ENCODE results near the gene BRS3. TPM values are rescaled to one million over a fixed set of nuclear protein-coding genes. Genes with fewer than 3 reads are reported as not detected.

The BRS3 gene
- total RNA-seq, 1 donor from 2014 or later: not detected

GRCh38 chrX:136525738-136526606 lies 38.2 kb downstream of the BRS3 start:
- Histone ChIP-seq H3K4me1 (ENCODE audit: control insufficient read depth in 3 of 3, insufficient read depth in 3 of 3, low read length in 3 of 3) (peaks cover 5 to 15% (median 12%) of the 10 kb centered on the region in 3 donors), H3K4me3 (ENCODE audit: low read length in 3 of 3) (peak overlapping the region in 1 of 3 donors; percentile 13), H3K36me3 (ENCODE audit: control insufficient read depth in 3 of 3, insufficient read depth in 3 of 3, low read length in 3 of 3) (no peaks in the 10 kb centered on the region), H3K9ac (ENCODE audit: low read depth in 1 of 3, low read length in 3 of 3) (peak overlapping the region in 1 of 3 donors; percentile 25), H3K9me3 (ENCODE audit: control insufficient read depth in 3 of 3, low read length in 3 of 3) (no peaks in the 10 kb centered on the region), H3K27ac (ENCODE audit: low read depth, low read length) (peak overlapping the region; percentile 59), H3K27me3 (ENCODE audit: control insufficient read depth in 3 of 3, insufficient read depth in 3 of 3, low read length in 3 of 3) (peaks cover 0 to 4% (median 0%) of the 10 kb centered on the region in 3 donors)

- H3K4me1 ChIP-seq (ENCODE audit: control insufficient read depth in 3 of 3, insufficient read depth in 3 of 3, low read length in 3 of 3): peaks cover 5 to 15% (median 12%) of the 10 kb centered on the region in 3 donors
- no peaks in the 10 kb centered on the region for H3K9me3 ChIP-seq (ENCODE audit: control insufficient read depth in 3 of 3, low read length in 3 of 3)
- H3K4me3 ChIP-seq (ENCODE audit: low read length in 3 of 3): no peak overlapping the region
- no peak overlapping the region for H3K27ac ChIP-seq (ENCODE audit: low read depth, low read length)
- no peaks in the 10 kb centered on the region for H3K27me3 ChIP-seq (ENCODE audit: control insufficient read depth in 3 of 3, insufficient read depth in 3 of 3, low read length in 3 of 3)
- no peak overlapping the region for H3K9ac ChIP-seq (ENCODE audit: low read depth in 1 of 3, low read length in 3 of 3)
- no peaks in the 10 kb centered on the region for H3K36me3 ChIP-seq (ENCODE audit: control insufficient read depth in 3 of 3, insufficient read depth in 3 of 3, low read length in 3 of 3)
Observed at GRCh38 chrX:136528645-136529315, 41.0 kb downstream of the BRS3 start.

- Histone ChIP-seq H3K9me3 (ENCODE audit: control insufficient read depth in 3 of 3, low read length in 3 of 3) (no peaks in the 10 kb centered on the region), H3K4me3 (ENCODE audit: low read length in 3 of 3) (no peak overlapping the region), H3K9ac (ENCODE audit: low read depth in 1 of 3, low read length in 3 of 3) (no peak overlapping the region), H3K27ac (ENCODE audit: low read depth, low read length) (no peak overlapping the region), H3K36me3 (ENCODE audit: control insufficient read depth in 3 of 3, insufficient read depth in 3 of 3, low read length in 3 of 3) (no peaks in the 10 kb centered on the region), H3K27me3 (ENCODE audit: control insufficient read depth in 3 of 3, insufficient read depth in 3 of 3, low read length in 3 of 3) (no peaks in the 10 kb centered on the region), H3K4me1 (ENCODE audit: control insufficient read depth in 3 of 3, insufficient read depth in 3 of 3, low read length in 3 of 3) (peaks cover 5 to 15% (median 12%) of the 10 kb centered on the region in 3 donors)
Observed at GRCh38 chrX:136529795-136530194, 42.0 kb downstream of the BRS3 start.

GRCh38 chrX:136531951-136532350 lies 44.2 kb downstream of the BRS3 start, which contains the start of gene VGLL1:
Gene VGLL1, plus strand, starts transcription at chrX:136532215. Its CDS starts 3,806 bp downstream, at chrX:136536021.
- Histone ChIP-seq H3K4me3 (ENCODE audit: low read length in 3 of 3) (no peak within 1 kb of the TSS), H3K9me3 (ENCODE audit: control insufficient read depth in 3 of 3, low read length in 3 of 3) (no peaks in the 10 kb centered on the region), H3K4me1 (ENCODE audit: control insufficient read depth in 3 of 3, insufficient read depth in 3 of 3, low read length in 3 of 3) (no peaks in the 10 kb centered on the region), H3K27me3 (ENCODE audit: control insufficient read depth in 3 of 3, insufficient read depth in 3 of 3, low read length in 3 of 3) (no peaks in the 10 kb centered on the region), H3K27ac (ENCODE audit: low read depth, low read length) (no peak within 1 kb of the TSS), H3K36me3 (ENCODE audit: control insufficient read depth in 3 of 3, insufficient read depth in 3 of 3, low read length in 3 of 3) (no peaks in the 10 kb centered on the region), H3K9ac (ENCODE audit: low read depth in 1 of 3, low read length in 3 of 3) (no peak within 1 kb of the TSS)

GRCh38 chrX:136534131-136534530 lies 46.4 kb downstream of the BRS3 start:
- Histone ChIP-seq H3K4me1 (ENCODE audit: control insufficient read depth in 3 of 3, insufficient read depth in 3 of 3, low read length in 3 of 3) (no peaks in the 10 kb centered on the region), H3K27me3 (ENCODE audit: control insufficient read depth in 3 of 3, insufficient read depth in 3 of 3, low read length in 3 of 3) (no peaks in the 10 kb centered on the region), H3K9ac (ENCODE audit: low read depth in 1 of 3, low read length in 3 of 3) (no peak overlapping the region), H3K36me3 (ENCODE audit: control insufficient read depth in 3 of 3, insufficient read depth in 3 of 3, low read length in 3 of 3) (no peaks in the 10 kb centered on the region), H3K27ac (ENCODE audit: low read depth, low read length) (no peak overlapping the region), H3K9me3 (ENCODE audit: control insufficient read depth in 3 of 3, low read length in 3 of 3) (no peaks in the 10 kb centered on the region), H3K4me3 (ENCODE audit: low read length in 3 of 3) (no peak overlapping the region)

GRCh38 chrX:136538811-136539210 lies 51.1 kb downstream of the BRS3 start:
- no peak overlapping the region for H3K9ac ChIP-seq (ENCODE audit: low read depth in 1 of 3, low read length in 3 of 3)
- H3K36me3 ChIP-seq (ENCODE audit: control insufficient read depth in 3 of 3, insufficient read depth in 3 of 3, low read length in 3 of 3): no peaks in the 10 kb centered on the region
- no peak overlapping the region for H3K27ac ChIP-seq (ENCODE audit: low read depth, low read length)
- H3K27me3 ChIP-seq (ENCODE audit: control insufficient read depth in 3 of 3, insufficient read depth in 3 of 3, low read length in 3 of 3): peaks cover 0 to 10% (median 0%) of the 10 kb centered on the region in 3 donors
- no peaks in the 10 kb centered on the region for H3K9me3 ChIP-seq (ENCODE audit: control insufficient read depth in 3 of 3, low read length in 3 of 3)
- H3K4me1 ChIP-seq (ENCODE audit: control insufficient read depth in 3 of 3, insufficient read depth in 3 of 3, low read length in 3 of 3): no peaks in the 10 kb centered on the region
- no peak overlapping the region for H3K4me3 ChIP-seq (ENCODE audit: low read length in 3 of 3)

- H3K9me3 ChIP-seq (ENCODE audit: control insufficient read depth in 3 of 3, low read length in 3 of 3): no peaks in the 10 kb centered on the region
Observed at GRCh38 chrX:136540226-136540625, 52.5 kb downstream of the BRS3 start.

GRCh38 chrX:136541294-136541693 lies 53.5 kb downstream of the BRS3 start:
- H3K36me3 ChIP-seq (ENCODE audit: control insufficient read depth in 3 of 3, insufficient read depth in 3 of 3, low read length in 3 of 3): no peaks in the 10 kb centered on the region
- H3K9me3 ChIP-seq (ENCODE audit: control insufficient read depth in 3 of 3, low read length in 3 of 3): no peaks in the 10 kb centered on the region
- no peak overlapping the region for H3K9ac ChIP-seq (ENCODE audit: low read depth in 1 of 3, low read length in 3 of 3)
- peaks cover 0 to 10% (median 0%) of the 10 kb centered on the region in 3 donors for H3K27me3 ChIP-seq (ENCODE audit: control insufficient read depth in 3 of 3, insufficient read depth in 3 of 3, low read length in 3 of 3)
- H3K4me1 ChIP-seq (ENCODE audit: control insufficient read depth in 3 of 3, insufficient read depth in 3 of 3, low read length in 3 of 3): no peaks in the 10 kb centered on the region
- H3K27ac ChIP-seq (ENCODE audit: low read depth, low read length): no peak overlapping the region
- H3K4me3 ChIP-seq (ENCODE audit: low read length in 3 of 3): no peak overlapping the region

More at GRCh38 chrX:136540226-136540625, 52.5 kb downstream of the BRS3 start:
- H3K4me3 ChIP-seq (ENCODE audit: low read length in 3 of 3): no peak overlapping the region
- no peaks in the 10 kb centered on the region for H3K4me1 ChIP-seq (ENCODE audit: control insufficient read depth in 3 of 3, insufficient read depth in 3 of 3, low read length in 3 of 3)
- no peak overlapping the region for H3K9ac ChIP-seq (ENCODE audit: low read depth in 1 of 3, low read length in 3 of 3)
- H3K36me3 ChIP-seq (ENCODE audit: control insufficient read depth in 3 of 3, insufficient read depth in 3 of 3, low read length in 3 of 3): no peaks in the 10 kb centered on the region
- H3K27ac ChIP-seq (ENCODE audit: low read depth, low read length): no peak overlapping the region
- peaks cover 0 to 10% (median 0%) of the 10 kb centered on the region in 3 donors for H3K27me3 ChIP-seq (ENCODE audit: control insufficient read depth in 3 of 3, insufficient read depth in 3 of 3, low read length in 3 of 3)

GRCh38 chrX:136542281-136542680 lies 54.5 kb downstream of the BRS3 start:
- Histone ChIP-seq H3K27me3 (ENCODE audit: control insufficient read depth in 3 of 3, insufficient read depth in 3 of 3, low read length in 3 of 3) (peaks cover 0 to 10% (median 0%) of the 10 kb centered on the region in 3 donors), H3K4me3 (ENCODE audit: low read length in 3 of 3) (no peak overlapping the region)

More at GRCh38 chrX:136542281-136542680, 54.5 kb downstream of the BRS3 start:
- Histone ChIP-seq H3K9ac (ENCODE audit: low read depth in 1 of 3, low read length in 3 of 3) (no peak overlapping the region), H3K9me3 (ENCODE audit: control insufficient read depth in 3 of 3, low read length in 3 of 3) (no peaks in the 10 kb centered on the region), H3K4me1 (ENCODE audit: control insufficient read depth in 3 of 3, insufficient read depth in 3 of 3, low read length in 3 of 3) (no peaks in the 10 kb centered on the region), H3K27ac (ENCODE audit: low read depth, low read length) (no peak overlapping the region), H3K36me3 (ENCODE audit: control insufficient read depth in 3 of 3, insufficient read depth in 3 of 3, low read length in 3 of 3) (no peaks in the 10 kb centered on the region)
